Suprapubic skin (tissue), 4 donors: ENCODE data around the gene S1PR4.

Source experiments
- POLR2A ChIP-seq, 2 donors: fragments of 450-650 bp; IDR thresholded peaks; one replicate each; pipeline ENCODE4 v1.6.1; 2017; ENCODE audit warnings: antibody characterized with exemption in 2 of 2, mild to moderate bottlenecking in 2 of 2, moderate library complexity in 2 of 2
- POLR2AphosphoS5 ChIP-seq, 3 donors: sonication (generic); formaldehyde crosslinking; IDR thresholded peaks; one replicate each; pipeline ENCODE4 v1.6.1; 2017; ENCODE audit warnings: antibody characterized with exemption in 3 of 3
- TF ChIP-seq, protein P1 (sequence below), 2 donors: fragments of 200-600 bp in 1 of 2; fragments of 450-650 bp in 1 of 2; sonication (generic) in 1 of 2; IDR thresholded peaks; one replicate each; pipeline ENCODE4 v1.5.1; 2016 to 2019; ENCODE audit warnings: antibody characterized with exemption in 2 of 2, mild to moderate bottlenecking in 1 of 2, moderate library complexity in 1 of 2

DNA sequence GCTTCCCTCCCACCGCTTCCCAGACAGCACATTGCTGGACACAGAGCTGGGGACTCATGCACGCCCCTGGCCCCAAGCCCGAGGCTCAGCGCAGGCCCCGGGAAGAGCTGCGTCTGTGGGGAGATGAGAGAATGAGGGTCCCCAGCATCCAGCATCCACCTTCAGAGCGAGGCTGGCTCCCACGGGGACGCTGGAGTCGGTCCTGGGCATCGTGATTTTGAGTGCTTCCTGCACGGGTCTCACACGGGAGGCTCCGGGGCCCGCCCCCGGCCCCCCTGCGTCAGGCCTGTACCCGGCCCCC is 11.9 kb downstream of the S1PR4 start:
- TF ChIP-seq POLR2A (IDR thresholded peaks at IDR 0.05) (no peak), POLR2AphosphoS5 (IDR thresholded peaks at IDR 0.05) (no peak)
- TF ChIP-seq, protein P1, sequence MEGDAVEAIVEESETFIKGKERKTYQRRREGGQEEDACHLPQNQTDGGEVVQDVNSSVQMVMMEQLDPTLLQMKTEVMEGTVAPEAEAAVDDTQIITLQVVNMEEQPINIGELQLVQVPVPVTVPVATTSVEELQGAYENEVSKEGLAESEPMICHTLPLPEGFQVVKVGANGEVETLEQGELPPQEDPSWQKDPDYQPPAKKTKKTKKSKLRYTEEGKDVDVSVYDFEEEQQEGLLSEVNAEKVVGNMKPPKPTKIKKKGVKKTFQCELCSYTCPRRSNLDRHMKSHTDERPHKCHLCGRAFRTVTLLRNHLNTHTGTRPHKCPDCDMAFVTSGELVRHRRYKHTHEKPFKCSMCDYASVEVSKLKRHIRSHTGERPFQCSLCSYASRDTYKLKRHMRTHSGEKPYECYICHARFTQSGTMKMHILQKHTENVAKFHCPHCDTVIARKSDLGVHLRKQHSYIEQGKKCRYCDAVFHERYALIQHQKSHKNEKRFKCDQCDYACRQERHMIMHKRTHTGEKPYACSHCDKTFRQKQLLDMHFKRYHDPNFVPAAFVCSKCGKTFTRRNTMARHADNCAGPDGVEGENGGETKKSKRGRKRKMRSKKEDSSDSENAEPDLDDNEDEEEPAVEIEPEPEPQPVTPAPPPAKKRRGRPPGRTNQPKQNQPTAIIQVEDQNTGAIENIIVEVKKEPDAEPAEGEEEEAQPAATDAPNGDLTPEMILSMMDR (IDR thresholded peaks at IDR 0.05): no peak
